Upper lobe of left lung (tissue), 6 donors: ENCODE measurements around the gene CPEB3. TPM values are rescaled to one million over a fixed set of nuclear protein-coding genes. Genes with fewer than 3 reads are reported as not detected.

Experiments used
- ATAC-seq, 2 donors: fragments of 200-7000 bp; cut with Tn5 transposase; one replicate each; pipeline ENCODE4 v1.9.1; 2022; ENCODE audit warnings: mild to moderate bottlenecking in 2 of 2, moderate library complexity in 2 of 2; ENCODE audit not compliant: low FRiP score in 2 of 2
- DNase-seq, 2 donors: peaks; one replicate each; pipeline ENCODE4 v3.0.0-alpha.2; 2019 to 2020
- H3K27ac ChIP-seq, 4 donors: fragments of 200-600 bp; sonication (generic); one replicate each; pipeline ENCODE4 v1.5.1; 2016 to 2019
- H3K27me3 ChIP-seq, 4 donors: fragments of 200-600 bp; sonication (generic); one replicate each; pipeline ENCODE4 v1.5.1; 2017 to 2019
- H3K36me3 ChIP-seq, 4 donors: fragments of 200-600 bp; sonication (generic); one replicate each; pipeline ENCODE4 v1.5.1; 2016 to 2019
- H3K4me1 ChIP-seq, 4 donors: fragments of 200-600 bp; sonication (generic); one replicate each; pipeline ENCODE4 v1.5.1; 2018 to 2019
- H3K4me3 ChIP-seq, 4 donors: fragments of 200-600 bp; sonication (generic); one replicate each; pipeline ENCODE4 v1.5.1; 2017 to 2019; ENCODE audit warnings: mild to moderate bottlenecking in 2 of 4, moderate library complexity in 1 of 4
- H3K9me3 ChIP-seq, 4 donors: fragments of 200-600 bp; sonication (generic); one replicate each; pipeline ENCODE4 v1.5.1; 2018 to 2019
- CTCF ChIP-seq, 6 experiments: fragments of 450-650 bp in 4 of 6; fragments of 200-600 bp in 2 of 6; sonication (generic) in 2 of 6; IDR thresholded peaks; one replicate each; pipeline ENCODE4 v1.5.1; 2016 to 2019; ENCODE audit warnings: antibody characterized with exemption in 6 of 6
- EP300 ChIP-seq, 4 donors: sonication (generic); formaldehyde crosslinking; IDR thresholded peaks; one replicate each; pipeline ENCODE4 v1.5.1; 2017; ENCODE audit warnings: antibody characterized with exemption in 4 of 4, control low read depth in 2 of 4
- POLR2A ChIP-seq, 4 donors: fragments of 450-650 bp; IDR thresholded peaks; one replicate each; pipeline ENCODE4 v1.5.1; 2016 to 2017; ENCODE audit warnings: antibody characterized with exemption in 4 of 4, mild to moderate bottlenecking in 2 of 4
- POLR2AphosphoS5 ChIP-seq, 2 donors: sonication (generic); formaldehyde crosslinking; IDR thresholded peaks; one replicate each; pipeline ENCODE4 v1.5.1; 2017; ENCODE audit warnings: antibody characterized with exemption in 2 of 2
- WGBS, 2 donors: methylation state at CpG; one replicate each; pipeline ENCODE4 v1.1.5; 2017 to 2018; 5-methylcytosine and 5-hydroxymethylcytosine counted together
- total RNA-seq, 6 donors: library from RNA; depleted of rRNA in 4 of 6; stranded (reverse); fragments of >200 nt in 4 of 6; gene quantifications; one replicate each; pipeline versions ENCODE4 v1.1.0 to v1.2.1, GENCODE V29; 2016 to 2021
- donor health status: DM: no; HTN: no; CAD: no; lungs with moderate emphysema.
- donor health status: DM: no; HTN: yes; CAD: no; lungs with severe emphysema.

Gene CPEB3
- total RNA-seq, 6 donors from 2014 or later = 5.2 to 12.6 (median 7.2) TPM

GRCh38 chr10:92110039-92110794 is 180.7 kb downstream of the CPEB3 start:
- no peak for ATAC-seq
- 80 to 84% methylated on average over 6 of the region's 6 CpGs for WGBS, 2 donors

GRCh38 chr10:92108747-92109146 is 182.1 kb downstream of the CPEB3 start:
- DNase-seq = no peak
- no peak for ATAC-seq
- no peak overlapping the region for H3K27ac ChIP-seq

More at GRCh38 chr10:92110039-92110794, 180.7 kb downstream of the CPEB3 start:
- Histone ChIP-seq H3K27me3 (no peaks in the 10 kb centered on the region), H3K27ac (no peak overlapping the region), H3K36me3 (no peaks in the 10 kb centered on the region), H3K4me1 (peaks cover 11 to 25% (median 15%) of the 10 kb centered on the region in 4 donors), H3K4me3 (no peak overlapping the region), H3K9me3 (no peaks in the 10 kb centered on the region)
- no peak for TF ChIP-seq EP300 (IDR thresholded peaks at IDR 0.05)
- TF ChIP-seq POLR2AphosphoS5 (IDR thresholded peaks at IDR 0.05) = no peak
- TF ChIP-seq POLR2A (IDR thresholded peaks at IDR 0.05) = no peak
- TF ChIP-seq CTCF (IDR thresholded peaks at IDR 0.05) = no peak
- DNase-seq = no peak

GRCh38 chr10:92108120-92108519 is 182.8 kb downstream of the CPEB3 start:
- Histone ChIP-seq H3K27ac (no peak overlapping the region), H3K36me3 (no peaks in the 10 kb centered on the region), H3K4me3 (no peak overlapping the region), H3K9me3 (no peaks in the 10 kb centered on the region), H3K27me3 (no peaks in the 10 kb centered on the region), H3K4me1 (peaks cover 5 to 25% (median 8%) of the 10 kb centered on the region in 4 donors)
- TF ChIP-seq CTCF (IDR thresholded peaks at IDR 0.05) (no peak), EP300 (IDR thresholded peaks at IDR 0.05) (no peak)
- ATAC-seq = no peak
- DNase-seq = no peak

More at GRCh38 chr10:92108747-92109146, 182.1 kb downstream of the CPEB3 start:
- WGBS, 2 donors = 89 to 100% methylated on average over 2 of the region's 2 CpGs
- Histone ChIP-seq H3K27me3 (no peaks in the 10 kb centered on the region), H3K4me1 (peaks cover 8 to 25% (median 10%) of the 10 kb centered on the region in 4 donors), H3K4me3 (no peak overlapping the region), H3K9me3 (no peaks in the 10 kb centered on the region), H3K36me3 (no peaks in the 10 kb centered on the region)
- no peak for TF ChIP-seq CTCF (IDR thresholded peaks at IDR 0.05)
- TF ChIP-seq EP300 (IDR thresholded peaks at IDR 0.05) = no peak
- TF ChIP-seq POLR2A (IDR thresholded peaks at IDR 0.05) = no peak
- TF ChIP-seq POLR2AphosphoS5 (IDR thresholded peaks at IDR 0.05) = no peak

GRCh38 chr10:92103376-92104090 is 187.3 kb downstream of the CPEB3 start:
- WGBS, 2 donors = 60 to 72% methylated on average over 2 of the region's 2 CpGs
- no peak for DNase-seq

More at GRCh38 chr10:92103376-92104090, 187.3 kb downstream of the CPEB3 start:
- no peak overlapping the region for H3K27ac ChIP-seq
- H3K4me3 ChIP-seq = no peak overlapping the region
- TF ChIP-seq POLR2AphosphoS5 (IDR thresholded peaks at IDR 0.05) (no peak), EP300 (IDR thresholded peaks at IDR 0.05) (no peak), CTCF (IDR thresholded peaks at IDR 0.05) (no peak), POLR2A (IDR thresholded peaks at IDR 0.05) (no peak)
- no peaks in the 10 kb centered on the region for H3K9me3 ChIP-seq
- ATAC-seq = no peak
- H3K36me3 ChIP-seq = no peaks in the 10 kb centered on the region
- H3K4me1 ChIP-seq = peaks cover 9 to 30% (median 13%) of the 10 kb centered on the region in 4 donors
- H3K27me3 ChIP-seq = no peaks in the 10 kb centered on the region
